Gastrocnemius medialis (tissue), 4 donors: Measurements from ENCODE around the gene MILR1.

Experiments used
- POLR2A ChIP-seq, 2 donors: fragments of 450-650 bp; IDR thresholded peaks; one replicate each; pipeline ENCODE4 v1.6.1; 2017; ENCODE audit warnings: antibody characterized with exemption in 2 of 2, mild to moderate bottlenecking in 2 of 2, moderate library complexity in 2 of 2
- TF ChIP-seq, protein P1 (sequence below), 5 experiments: fragments of 450-650 bp in 3 of 5; fragments of 200-600 bp in 2 of 5; sonication (generic) in 2 of 5; IDR thresholded peaks in 4 of 5; conservative IDR thresholded peaks in 1 of 5; 1 replicate in 4 of 5; 2 replicates in 1 of 5; pipeline ENCODE4 v1.5.1; 2016 to 2019; ENCODE audit warnings: antibody characterized with exemption in 5 of 5, mild to moderate bottlenecking in 3 of 5, moderate library complexity in 3 of 5

DNA sequence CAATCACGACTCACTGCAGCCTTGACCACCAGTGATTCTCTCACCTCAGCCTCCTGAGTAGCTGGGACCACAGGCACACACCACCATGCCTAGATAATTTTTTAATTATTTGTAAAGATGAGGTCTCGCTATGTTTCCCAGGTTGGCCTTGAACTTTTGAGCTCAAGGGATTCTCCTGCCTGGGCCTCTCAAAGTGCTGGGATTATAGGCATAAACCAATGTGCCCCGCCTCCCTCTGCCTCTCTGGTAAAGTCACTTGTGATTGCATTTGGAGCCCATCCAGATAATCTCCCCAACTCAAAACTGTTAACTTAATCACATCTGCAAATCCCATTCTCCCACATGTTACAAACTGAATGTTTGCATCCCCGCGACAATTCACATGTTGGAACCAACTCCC lies 46.4 kb upstream of the MILR1 start:
- TF ChIP-seq, protein P1, sequence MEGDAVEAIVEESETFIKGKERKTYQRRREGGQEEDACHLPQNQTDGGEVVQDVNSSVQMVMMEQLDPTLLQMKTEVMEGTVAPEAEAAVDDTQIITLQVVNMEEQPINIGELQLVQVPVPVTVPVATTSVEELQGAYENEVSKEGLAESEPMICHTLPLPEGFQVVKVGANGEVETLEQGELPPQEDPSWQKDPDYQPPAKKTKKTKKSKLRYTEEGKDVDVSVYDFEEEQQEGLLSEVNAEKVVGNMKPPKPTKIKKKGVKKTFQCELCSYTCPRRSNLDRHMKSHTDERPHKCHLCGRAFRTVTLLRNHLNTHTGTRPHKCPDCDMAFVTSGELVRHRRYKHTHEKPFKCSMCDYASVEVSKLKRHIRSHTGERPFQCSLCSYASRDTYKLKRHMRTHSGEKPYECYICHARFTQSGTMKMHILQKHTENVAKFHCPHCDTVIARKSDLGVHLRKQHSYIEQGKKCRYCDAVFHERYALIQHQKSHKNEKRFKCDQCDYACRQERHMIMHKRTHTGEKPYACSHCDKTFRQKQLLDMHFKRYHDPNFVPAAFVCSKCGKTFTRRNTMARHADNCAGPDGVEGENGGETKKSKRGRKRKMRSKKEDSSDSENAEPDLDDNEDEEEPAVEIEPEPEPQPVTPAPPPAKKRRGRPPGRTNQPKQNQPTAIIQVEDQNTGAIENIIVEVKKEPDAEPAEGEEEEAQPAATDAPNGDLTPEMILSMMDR (IDR thresholded peaks at IDR 0.05 in 4 of 5, conservative IDR thresholded peaks at IDR 0.05 in 1 of 5) = no peak
- TF ChIP-seq POLR2A (IDR thresholded peaks at IDR 0.05) = no peak
